Tibial nerve (tissue), 4 donors: ENCODE measurements around the gene SLC5A1.

Experiments
- CTCF ChIP-seq, 5 experiments: fragments of 200-600 bp in 3 of 5; fragments of 450-650 bp in 2 of 5; sonication (generic) in 3 of 5; IDR thresholded peaks; one replicate each; pipeline ENCODE4 v1.5.1; 2016 to 2019; ENCODE audit warnings: antibody characterized with exemption in 5 of 5, mild to moderate bottlenecking in 3 of 5, moderate library complexity in 2 of 5
- EP300 ChIP-seq, 2 donors: sonication (generic); formaldehyde crosslinking; IDR thresholded peaks; one replicate each; pipeline ENCODE4 v1.6.1; 2017; ENCODE audit warnings: antibody characterized with exemption in 2 of 2, mild to moderate bottlenecking in 1 of 2
- POLR2A ChIP-seq, 2 donors: fragments of 450-650 bp; IDR thresholded peaks; one replicate each; pipeline ENCODE4 v1.6.1; 2017; ENCODE audit warnings: antibody characterized with exemption in 2 of 2, mild to moderate bottlenecking in 2 of 2, moderate library complexity in 2 of 2

GRCh38 chr22:32000181-32000580 is 42.9 kb upstream of the SLC5A1 start:
- no peak for TF ChIP-seq CTCF (IDR thresholded peaks at IDR 0.05)
- TF ChIP-seq POLR2A (IDR thresholded peaks at IDR 0.05) = no peak
- TF ChIP-seq EP300 (IDR thresholded peaks at IDR 0.05) = no peak
